Lung (tissue), 12 donors: ENCODE data around the gene APOBEC3B. TPM values are rescaled to one million over a fixed set of nuclear protein-coding genes. Genes with fewer than 3 reads are reported as not detected.

ENCODE experiments used
- ATAC-seq: fragments of 200-7000 bp; cut with Tn5 transposase; one replicate; pipeline ENCODE4 v1.9.1; 2020; ENCODE audit warnings: moderate number of reproducible peaks; ENCODE audit not compliant: insufficient read depth, low FRiP score
- DNase-seq, 3 donors: peaks; one replicate each; pipeline ENCODE4 v3.0.0-alpha.2; 2013 to 2017
- H3K27ac ChIP-seq, 2 donors: one replicate each; pipeline ENCODE4 v1.5.1; 2013; ENCODE audit warnings: mild to moderate bottlenecking in 2 of 2, moderate library complexity in 2 of 2, control low read depth in 1 of 2, inconsistent platforms in 1 of 2, low read depth in 1 of 2, low read length in 1 of 2
- H3K27me3 ChIP-seq, 3 donors: one replicate each; pipeline ENCODE4 v1.5.1; 2013; ENCODE audit warnings: low read length in 2 of 3; ENCODE audit not compliant: control insufficient read depth in 3 of 3, insufficient read depth in 3 of 3
- H3K36me3 ChIP-seq, 4 donors: one replicate each; pipeline ENCODE4 v1.5.1; 2013; ENCODE audit warnings: low read length in 4 of 4, mild to moderate bottlenecking in 1 of 4, moderate library complexity in 1 of 4; ENCODE audit not compliant: control insufficient read depth in 4 of 4, insufficient read depth in 4 of 4
- H3K4me1 ChIP-seq, 5 donors: one replicate each; pipeline ENCODE4 v1.5.1; 2013; ENCODE audit warnings: low read length in 5 of 5, mild to moderate bottlenecking in 2 of 5, moderate library complexity in 1 of 5; ENCODE audit not compliant: control insufficient read depth in 5 of 5, insufficient read depth in 5 of 5
- H3K4me3 ChIP-seq: one replicate; pipeline ENCODE4 v1.5.1; 2013; ENCODE audit warnings: mild to moderate bottlenecking, control low read depth, moderate library complexity
- H3K9ac ChIP-seq, 2 donors: one replicate each; pipeline ENCODE4 v1.5.1; 2013; ENCODE audit warnings: low read length in 2 of 2, control low read depth in 1 of 2; ENCODE audit not compliant: insufficient read depth in 1 of 2
- H3K9me3 ChIP-seq, 4 donors: one replicate each; pipeline ENCODE4 v1.5.1; 2013; ENCODE audit warnings: low read length in 3 of 4, mild to moderate bottlenecking in 1 of 4, moderate library complexity in 1 of 4; ENCODE audit not compliant: control insufficient read depth in 4 of 4, insufficient read depth in 3 of 4
- CTCF ChIP-seq: IDR thresholded peaks from 2 replicates; pipeline ENCODE4 v1.5.1; 2012; ENCODE audit warnings: mild to moderate bottlenecking; ENCODE audit errors: control extremely low read depth, extremely low read depth
- WGBS, 2 donors: extraction: QIAGEN DNeasy Blood & Tissue Kit; methylation state at CpG; one replicate each; pipeline ENCODE4 v1.1.7; 2013; 5-methylcytosine and 5-hydroxymethylcytosine counted together
- polyA plus RNA-seq, 2 donors: library from polyadenylated mRNA; stranded (reverse); fragments of 200-250 nt; gene quantifications; one replicate each; pipeline ENCODE4 v1.2.1, GENCODE V29; 2013
- total RNA-seq, 2 donors: library from RNA; depleted of rRNA in 1 of 2; stranded (reverse); fragments of >200 nt in 1 of 2; gene quantifications; one replicate each; pipeline ENCODE4 v1.2.1, GENCODE V29; 2014 to 2021
- donor health status: control.
- donor health status: control.
- donor health status: Bipolar disorder and iron deficiency.
- donor health status: healthy.
- donor health status: DM: yes; HTN: yes; CAD: no.

Gene APOBEC3B
- total and polyA plus RNA-seq, 4 donors = 1.0 to 4.5 (median 3.5) TPM

GRCh38 chr22:38952281-38952993, 29.7 kb upstream of the APOBEC3B start:
- no peak for ATAC-seq
- 49 to 73% methylated on average over 12 of the region's 12 CpGs for WGBS, 2 donors
- Histone ChIP-seq H3K9me3 (no peaks in the 10 kb centered on the region), H3K36me3 (no peaks in the 10 kb centered on the region), H3K4me1 (no peaks in the 10 kb centered on the region), H3K27me3 (no peaks in the 10 kb centered on the region), H3K4me3 (no peak overlapping the region), H3K27ac (peak overlapping the region in 1 of 2 donors; percentile 33), H3K9ac (no peak overlapping the region)
- DNase-seq = no peak
- TF ChIP-seq CTCF = no peak

GRCh38 chr22:38953091-38953490, 29.1 kb upstream of the APOBEC3B start:
- DNase-seq (no peak), ATAC-seq (no peak)
- no peaks in the 10 kb centered on the region for H3K27me3 ChIP-seq
- H3K9ac ChIP-seq = no peak overlapping the region
- no peak overlapping the region for H3K4me3 ChIP-seq
- H3K27ac ChIP-seq = peak overlapping the region in 1 of 2 donors; percentile 20
- H3K36me3 ChIP-seq = no peaks in the 10 kb centered on the region
- no peak for TF ChIP-seq CTCF
- WGBS, 2 donors = 90 to 91% methylated on average over 8 of the region's 8 CpGs
- no peaks in the 10 kb centered on the region for H3K4me1 ChIP-seq
- no peaks in the 10 kb centered on the region for H3K9me3 ChIP-seq

GRCh38 chr22:38953577-38954413, 28.4 kb upstream of the APOBEC3B start:
- ATAC-seq = no peak
- no peaks in the 10 kb centered on the region for H3K27me3 ChIP-seq
- no peaks in the 10 kb centered on the region for H3K36me3 ChIP-seq
- H3K4me1 ChIP-seq = no peaks in the 10 kb centered on the region
- no peak overlapping the region for H3K9ac ChIP-seq
- no peak overlapping the region for H3K4me3 ChIP-seq
- no peaks in the 10 kb centered on the region for H3K9me3 ChIP-seq
- 54 to 55% methylated on average over 15 of the region's 15 CpGs for WGBS, 2 donors
- peak overlapping the region in 1 of 2 donors; percentile 20 for H3K27ac ChIP-seq
- TF ChIP-seq CTCF = no peak
- no peak for DNase-seq
